H9 (cell line): ENCODE measurements around the gene SNED1. TPM values are rescaled to one million over a fixed set of nuclear protein-coding genes. Genes with fewer than 3 reads are reported as not detected.

Experiments used
- DNase-seq: peaks from one replicate; pipeline ENCODE4 v3.0.0-alpha.2; 2017
- H2AFZ ChIP-seq: one replicate; pipeline ENCODE4 v1.6.1; 2013; ENCODE audit warnings: mild to moderate bottlenecking, low read length, control low read depth, moderate library complexity
- H2AK5ac ChIP-seq: 2 replicates; pipeline ENCODE4 v1.6.1; 2013; ENCODE audit warnings: low read length, control low read depth, mixed read lengths; ENCODE audit not compliant: insufficient read length
- H2BK120ac ChIP-seq: one replicate; pipeline ENCODE4 v1.6.1; 2013; ENCODE audit warnings: low read depth, mild to moderate bottlenecking, low read length, control low read depth, inconsistent platforms; ENCODE audit not compliant: poor library complexity, severe bottlenecking
- H2BK12ac ChIP-seq: 2 replicates; pipeline ENCODE4 v1.6.1; 2013; ENCODE audit warnings: low read length, control low read depth, mixed read lengths, low read depth; ENCODE audit not compliant: insufficient read length
- H2BK15ac ChIP-seq: 2 replicates; pipeline ENCODE4 v1.6.1; 2013; ENCODE audit warnings: low read depth, low read length, control low read depth
- H2BK20ac ChIP-seq: one replicate; pipeline ENCODE4 v1.6.1; 2013; ENCODE audit warnings: low read depth, mild to moderate bottlenecking, low read length, control low read depth, inconsistent platforms; ENCODE audit not compliant: poor library complexity, severe bottlenecking
- H2BK5ac ChIP-seq: 2 replicates; pipeline ENCODE4 v1.6.1; 2013; ENCODE audit warnings: low read length, control low read depth, mixed read lengths; ENCODE audit not compliant: insufficient read length
- H3K14ac ChIP-seq: 2 replicates; pipeline ENCODE4 v1.6.1; 2013; ENCODE audit warnings: low read length, control low read depth; ENCODE audit not compliant: insufficient read depth
- H3K18ac ChIP-seq: 2 replicates; pipeline ENCODE4 v1.6.1; 2013; ENCODE audit warnings: low read depth, mild to moderate bottlenecking, mixed read lengths, low read length, control low read depth; ENCODE audit not compliant: insufficient read length
- H3K23ac ChIP-seq: 2 replicates; pipeline ENCODE4 v1.6.1; 2013; ENCODE audit warnings: low read length, control low read depth, mixed read lengths, low read depth; ENCODE audit not compliant: insufficient read length
- H3K23me2 ChIP-seq: 2 replicates; pipeline ENCODE4 v1.6.1; 2013; ENCODE audit warnings: low read depth, mild to moderate bottlenecking, mixed read lengths, low read length, control low read depth; ENCODE audit not compliant: insufficient read length, poor library complexity, severe bottlenecking
- H3K27ac ChIP-seq: 2 replicates; pipeline ENCODE4 v1.5.1; 2013; ENCODE audit warnings: low read length, control low read depth, mixed read lengths, low read depth; ENCODE audit not compliant: insufficient read length
- H3K27me3 ChIP-seq: 2 replicates; pipeline ENCODE4 v1.6.1; 2013; ENCODE audit warnings: low read length, control low read depth, inconsistent platforms; ENCODE audit not compliant: insufficient read depth
- H3K4ac ChIP-seq: 2 replicates; pipeline ENCODE4 v1.6.1; 2013; ENCODE audit warnings: low read depth, mild to moderate bottlenecking, control low read depth, inconsistent platforms, low read length, moderate library complexity
- H3K4me1 ChIP-seq: 2 replicates; pipeline ENCODE4 v1.6.1; 2013; ENCODE audit warnings: low read length, control low read depth, inconsistent platforms; ENCODE audit not compliant: insufficient read depth
- H3K4me2 ChIP-seq: 2 replicates; pipeline ENCODE4 v1.6.1; 2013; ENCODE audit warnings: low read length, control low read depth, mixed read lengths; ENCODE audit not compliant: insufficient read length, insufficient read depth
- H3K56ac ChIP-seq: 2 replicates; pipeline ENCODE4 v1.6.1; 2013; ENCODE audit warnings: low read depth, mild to moderate bottlenecking, mixed read lengths, low read length, control low read depth; ENCODE audit not compliant: insufficient read length
- H3K79me1 ChIP-seq: 2 replicates; pipeline ENCODE4 v1.6.1; 2013; ENCODE audit warnings: low read depth, mild to moderate bottlenecking, moderate library complexity, low read length, control low read depth, inconsistent platforms; ENCODE audit not compliant: insufficient read depth, poor library complexity, severe bottlenecking
- H3K79me2 ChIP-seq: 2 replicates; pipeline ENCODE4 v1.6.1; 2013; ENCODE audit warnings: low read length, control low read depth, inconsistent platforms; ENCODE audit not compliant: insufficient read depth
- H3K9ac ChIP-seq: 2 replicates; pipeline ENCODE4 v1.6.1; 2013; ENCODE audit warnings: low read length, control low read depth, mixed read lengths; ENCODE audit not compliant: insufficient read length; ENCODE audit errors: extremely low read depth
- H3K9me3 ChIP-seq: one replicate; pipeline ENCODE4 v1.6.1; 2013; ENCODE audit warnings: low read depth, low read length, inconsistent platforms; ENCODE audit not compliant: control insufficient read depth
- H3T11ph ChIP-seq: one replicate; pipeline ENCODE4 v1.6.1; 2013; ENCODE audit warnings: mild to moderate bottlenecking, low read length, control low read depth, inconsistent platforms
- H4K20me1 ChIP-seq: one replicate; pipeline ENCODE4 v1.6.1; 2013; ENCODE audit not compliant: control insufficient read depth, insufficient read length, insufficient read depth
- H4K5ac ChIP-seq: 2 replicates; pipeline ENCODE4 v1.6.1; 2013; ENCODE audit warnings: low read depth, mild to moderate bottlenecking, mixed read lengths, low read length, control low read depth; ENCODE audit not compliant: insufficient read length
- H4K8ac ChIP-seq: replicated peaks from 2 replicates; pipeline ENCODE4 v1.6.1; 2013; ENCODE audit warnings: low read length, control low read depth, mixed read lengths, low read depth; ENCODE audit not compliant: insufficient read length
- H4K91ac ChIP-seq: 2 replicates; pipeline ENCODE4 v1.6.1; 2013; ENCODE audit warnings: low read depth, mild to moderate bottlenecking, moderate library complexity, mixed read lengths, low read length, control low read depth; ENCODE audit not compliant: insufficient read length
- H3K27ac Mint-ChIP-seq, 3 experiments: 2 replicates in 2 of 3; 3 replicates in 1 of 3; pipeline ENCODE4 v1.8.0; 2020 to 2021; ENCODE audit warnings: mixed read lengths in 3 of 3, mild to moderate bottlenecking in 1 of 3, moderate library complexity in 1 of 3
- H3K27me3 Mint-ChIP-seq: 2 replicates; pipeline ENCODE4 v1.8.0; 2021; ENCODE audit warnings: low read depth, mild to moderate bottlenecking, moderate library complexity, mixed read lengths
- H3K36me3 Mint-ChIP-seq, 3 experiments: 2 replicates in 2 of 3; 3 replicates in 1 of 3; pipeline ENCODE4 v1.8.0; 2020 to 2021; ENCODE audit warnings: low read depth in 3 of 3, mixed read lengths in 3 of 3; ENCODE audit not compliant: insufficient read depth in 1 of 3
- H3K4me1 Mint-ChIP-seq, 2 experiments: 2 replicates each; pipeline ENCODE4 v1.8.0; 2020; ENCODE audit warnings: mixed read lengths in 2 of 2
- H3K4me3 Mint-ChIP-seq, 2 experiments: 2 replicates in 1 of 2; 3 replicates in 1 of 2; pipeline ENCODE4 v1.8.0; 2020 to 2021; ENCODE audit warnings: mild to moderate bottlenecking in 2 of 2, mixed read lengths in 2 of 2, moderate library complexity in 1 of 2
- H3K9me3 Mint-ChIP-seq, 2 experiments: 2 replicates in 1 of 2; 3 replicates in 1 of 2; pipeline ENCODE4 v1.8.0; 2020; ENCODE audit warnings: mild to moderate bottlenecking in 2 of 2, mixed read lengths in 2 of 2, moderate library complexity in 1 of 2
- CTCF ChIP-seq: fragments of 200-600 bp; sonication (generic); conservative IDR thresholded peaks from 3 replicates; pipeline ENCODE4 v1.8.0; 2021; ENCODE audit warnings: antibody characterized with exemption, mild to moderate bottlenecking
- WGBS: extraction: QIAGEN DNeasy Blood & Tissue Kit; methylation state at CpG from one replicate; pipeline ENCODE4 v1.1.7; 2013; ENCODE audit warnings: missing lambda C conversion rate, low lambda C conversion rate, mixed read lengths; ENCODE audit not compliant: insufficient read length; ENCODE audit errors: extremely low coverage; 5-methylcytosine and 5-hydroxymethylcytosine counted together
- total RNA-seq: library from RNA; stranded (reverse); gene quantifications from 2 replicates; pipeline ENCODE4 v1.2.1, GENCODE V29; 2021

SNED1 gene
- total RNA-seq, 1 experiment from 2014 or later = 2.5 TPM

GRCh38 chr2:240990726-240991377, 7.6 kb upstream of the SNED1 start:
- Histone ChIP-seq H2BK15ac (no peak overlapping the region), H3T11ph (no peak overlapping the region), H4K5ac (no peak overlapping the region), H3K79me2 (no peaks in the 10 kb centered on the region), H3K4me2 (no peak overlapping the region), H3K56ac (no peak overlapping the region), H3K9me3 (no peaks in the 10 kb centered on the region), H3K9ac (no peak overlapping the region), H3K27me3 (no peaks in the 10 kb centered on the region), H2BK20ac (no peak overlapping the region), H4K91ac (no peak overlapping the region), H2BK120ac (no peak overlapping the region), H3K4me1 (no peaks in the 10 kb centered on the region), H3K79me1 (no peaks in the 10 kb centered on the region), H3K14ac (no peak overlapping the region), H4K8ac (no peak overlapping the region), H2AFZ (no peak overlapping the region), H3K23me2 (no peaks in the 10 kb centered on the region), H2AK5ac (no peak overlapping the region), H2BK5ac (no peak overlapping the region), H3K27ac (no peak overlapping the region), H2BK12ac (no peak overlapping the region), H4K20me1 (no peaks in the 10 kb centered on the region), H3K23ac (no peak overlapping the region), H3K18ac (no peak overlapping the region), H3K4ac (no peak overlapping the region)
- no peaks in the 10 kb centered on the region for H3K4me1 Mint-ChIP-seq
- no CpG with 5 or more reads among the region's 13 CpGs for WGBS
- no peak for DNase-seq
- H3K27ac Mint-ChIP-seq = no peak overlapping the region; a peak in 1 of 7 replicates
- H3K4me3 Mint-ChIP-seq = no peak overlapping the region
- peaks cover under 1% of the 10 kb centered on the region; the same call in 1 of the 2 replicates for H3K27me3 Mint-ChIP-seq
- H3K36me3 Mint-ChIP-seq = no peaks in the 10 kb centered on the region
- no peak for TF ChIP-seq CTCF
- no peaks in the 10 kb centered on the region for H3K9me3 Mint-ChIP-seq
